ENCODE results near the gene RUNX2.

Gene RUNX2

DNA sequence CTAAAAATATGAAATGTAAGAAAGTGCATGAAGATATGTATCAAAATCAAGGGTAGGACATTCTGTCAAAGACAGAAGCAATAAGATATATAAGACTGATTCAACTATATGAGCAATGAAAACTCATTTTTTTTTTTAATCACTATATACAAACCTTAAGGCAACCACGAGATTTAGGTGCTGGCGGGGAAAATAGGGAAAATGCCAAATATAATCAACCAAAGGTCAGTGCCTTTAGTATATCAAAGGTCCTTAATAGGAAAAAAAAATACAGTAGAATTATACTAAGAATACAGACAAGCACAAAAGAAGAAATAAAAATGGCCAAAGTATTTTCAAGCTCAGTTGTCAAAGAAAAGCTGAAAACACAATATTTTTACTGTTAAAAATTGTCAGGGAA, 25.5 kb downstream of the RUNX2 start:
- DNase-seq: no peak

DNA sequence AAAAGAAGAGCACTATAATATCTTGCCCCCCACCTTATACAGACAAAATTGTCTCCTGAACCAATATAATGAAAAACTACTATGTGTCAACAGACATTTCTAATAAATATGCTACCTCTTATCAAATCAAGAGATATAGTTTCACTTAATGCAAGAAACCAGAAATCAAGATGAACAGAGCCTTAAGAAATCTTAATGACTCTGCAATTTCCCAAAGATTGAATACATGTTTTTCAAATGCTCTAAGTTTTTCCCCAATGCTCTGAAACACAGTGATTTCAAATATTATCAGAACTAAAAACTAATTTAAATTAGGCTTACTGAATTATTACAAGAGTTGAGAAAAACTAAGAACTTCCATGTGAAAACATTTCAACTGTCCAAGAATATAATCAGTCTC, 36.3 kb downstream of the RUNX2 start:
- no peak for DNase-seq

DNA sequence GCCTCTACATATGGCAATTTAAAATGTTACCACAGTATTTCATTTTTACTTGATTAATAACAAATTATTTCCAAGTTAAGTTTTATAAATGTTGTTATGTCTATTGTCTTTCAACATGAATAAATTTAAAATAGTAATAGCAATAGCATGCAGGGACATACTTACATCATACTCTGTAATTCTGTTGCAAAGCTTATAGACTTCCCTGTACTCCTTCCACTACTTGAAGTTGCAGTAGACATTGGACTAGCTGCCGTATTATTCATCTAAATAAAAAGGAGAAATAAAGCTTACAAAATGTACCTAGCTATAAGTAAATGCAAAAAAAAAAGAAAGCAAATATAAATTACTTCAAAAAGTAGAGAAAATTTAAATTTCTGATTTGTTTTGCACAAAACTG, 36.9 kb downstream of the RUNX2 start:
- no peak for DNase-seq

DNA sequence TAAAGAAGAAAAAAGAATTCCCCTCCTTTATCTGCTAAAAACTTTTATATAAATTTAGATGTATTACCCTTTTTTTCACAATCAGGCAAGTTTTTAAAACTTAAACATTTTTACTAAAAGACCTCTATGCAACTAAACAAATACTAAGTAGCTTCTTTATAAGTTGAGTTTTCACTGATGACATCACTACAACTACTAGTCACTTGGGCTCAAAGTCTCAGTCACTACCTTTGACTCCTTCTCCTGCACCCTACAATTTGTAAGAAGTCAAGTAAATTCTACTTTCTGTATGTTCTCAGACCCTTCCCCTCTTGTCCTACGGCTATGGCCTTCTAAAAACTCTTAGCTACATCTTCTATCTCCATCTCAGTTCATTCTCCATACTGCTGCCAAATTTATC, 38.4 kb downstream of the RUNX2 start:
- no peak for DNase-seq

DNA sequence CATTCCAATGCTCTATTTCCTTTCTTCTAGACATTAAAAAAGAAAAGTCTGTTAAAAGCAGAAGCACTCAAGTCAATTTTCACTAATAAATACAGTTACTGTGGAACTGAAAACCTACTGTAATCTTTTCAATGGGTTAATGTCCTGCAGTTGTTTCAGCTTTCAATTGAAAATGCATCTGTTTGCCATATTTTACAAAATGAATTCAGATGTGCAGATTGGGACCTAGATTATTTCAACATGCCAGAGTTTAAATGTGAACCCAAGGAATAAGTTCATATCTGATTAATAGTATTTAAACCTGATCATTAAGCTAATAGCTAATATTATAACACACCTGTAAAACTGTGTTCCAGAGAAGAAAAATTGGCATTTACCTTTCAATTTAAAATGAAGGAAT, 39.9 kb downstream of the RUNX2 start:
- no peak for DNase-seq

DNA sequence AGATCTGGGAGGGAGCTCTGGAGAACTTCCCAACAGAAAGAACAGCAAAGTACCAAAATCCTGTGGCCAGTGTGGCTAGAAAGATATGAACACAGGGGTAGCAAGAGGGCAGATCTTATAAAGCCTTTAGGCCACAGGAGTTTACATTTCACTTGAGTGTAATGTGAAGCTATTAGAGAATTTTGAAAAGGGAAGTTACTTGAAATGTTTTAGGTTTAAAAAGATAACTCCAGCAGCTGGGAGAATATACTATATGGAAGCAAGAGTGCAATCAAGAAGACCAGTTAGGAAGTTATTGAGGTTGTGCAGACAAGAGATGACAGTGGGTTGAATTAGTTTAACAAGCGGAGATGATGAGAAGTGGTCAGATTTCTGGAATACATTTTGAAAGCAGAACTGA, 41.7 kb downstream of the RUNX2 start:
- no peak for DNase-seq

DNA sequence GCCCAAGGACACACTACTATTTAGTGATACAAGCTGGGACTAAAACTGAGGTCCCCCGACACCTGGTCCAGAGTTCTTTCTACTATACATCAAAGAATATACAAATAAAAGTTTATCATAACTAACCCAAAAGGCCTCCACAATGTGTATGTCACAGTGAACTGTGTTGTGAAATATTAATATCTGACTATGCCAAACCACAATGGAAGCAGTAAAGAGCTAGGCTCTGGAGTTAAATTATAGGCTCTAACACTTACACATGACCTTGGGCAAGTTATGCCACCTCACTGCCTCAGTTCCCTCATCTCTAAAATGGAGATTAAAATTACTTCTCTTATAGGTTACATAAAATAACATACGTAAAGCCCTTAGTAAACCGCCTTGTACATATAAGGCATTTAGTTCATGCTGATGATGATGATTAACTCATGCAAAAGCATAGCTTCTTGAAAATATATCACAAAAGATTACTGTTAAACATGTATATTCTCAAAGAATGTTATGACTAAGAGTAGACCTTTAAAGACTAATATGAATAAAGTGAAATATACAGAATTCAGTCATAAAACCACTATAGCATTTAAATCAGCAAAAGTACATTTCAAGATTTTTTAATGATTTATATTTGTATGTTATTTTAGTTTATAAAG, 43.9 kb downstream of the RUNX2 start:
- DNase-seq: no peak

DNA sequence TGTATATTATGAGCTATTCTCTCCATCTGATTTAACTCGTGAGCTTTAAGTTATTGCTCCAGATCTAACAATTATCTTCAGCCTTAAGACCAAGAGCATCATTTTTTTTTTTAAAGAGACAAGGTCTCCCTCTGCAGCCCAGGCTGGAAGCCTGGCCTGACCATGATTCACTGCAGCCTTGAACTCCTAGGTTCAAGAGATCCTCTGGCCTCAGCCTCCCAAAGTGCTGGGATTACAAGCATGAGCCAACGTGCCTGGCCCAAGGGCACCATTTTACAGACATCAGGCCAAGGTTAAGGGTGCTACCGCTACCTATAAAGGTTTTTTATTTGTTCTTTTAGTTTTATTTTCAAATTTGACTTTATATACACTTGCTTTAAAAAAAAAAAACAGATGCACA, 47.3 kb downstream of the RUNX2 start:
- DNase-seq: no peak

DNA sequence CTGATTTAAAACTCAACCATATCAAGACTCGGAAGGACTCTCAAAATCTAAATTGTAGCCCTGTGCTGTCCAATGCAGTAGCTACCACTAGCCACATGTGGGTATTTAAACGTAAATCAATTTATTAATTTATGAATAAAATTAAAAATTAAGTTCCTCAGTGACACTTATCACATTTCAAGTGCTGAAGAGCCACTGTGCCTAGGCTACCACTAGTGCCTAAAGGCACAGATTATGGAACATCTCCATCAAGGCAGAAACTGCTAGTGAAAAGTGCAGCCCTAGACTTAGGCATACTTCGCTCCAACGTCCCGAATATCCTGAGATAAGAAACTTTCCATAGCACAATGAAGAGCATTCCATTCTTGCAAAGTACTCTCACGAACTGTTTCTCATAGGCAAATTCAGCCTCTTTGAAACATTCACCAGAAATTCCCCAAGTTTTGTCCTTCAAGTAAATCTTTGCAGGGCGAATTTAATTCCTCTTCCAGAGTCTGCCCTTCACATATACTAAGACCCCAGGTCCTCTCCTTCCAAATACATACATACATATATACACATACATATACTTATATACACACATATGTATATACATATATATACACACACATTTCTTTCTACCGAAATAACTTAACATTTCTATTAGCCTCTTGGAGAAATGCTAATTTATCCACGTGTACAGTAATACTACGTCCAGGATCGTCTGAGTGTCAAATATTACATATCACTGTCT, 48.3 kb downstream of the RUNX2 start:
- DNase-seq: no peak

DNA sequence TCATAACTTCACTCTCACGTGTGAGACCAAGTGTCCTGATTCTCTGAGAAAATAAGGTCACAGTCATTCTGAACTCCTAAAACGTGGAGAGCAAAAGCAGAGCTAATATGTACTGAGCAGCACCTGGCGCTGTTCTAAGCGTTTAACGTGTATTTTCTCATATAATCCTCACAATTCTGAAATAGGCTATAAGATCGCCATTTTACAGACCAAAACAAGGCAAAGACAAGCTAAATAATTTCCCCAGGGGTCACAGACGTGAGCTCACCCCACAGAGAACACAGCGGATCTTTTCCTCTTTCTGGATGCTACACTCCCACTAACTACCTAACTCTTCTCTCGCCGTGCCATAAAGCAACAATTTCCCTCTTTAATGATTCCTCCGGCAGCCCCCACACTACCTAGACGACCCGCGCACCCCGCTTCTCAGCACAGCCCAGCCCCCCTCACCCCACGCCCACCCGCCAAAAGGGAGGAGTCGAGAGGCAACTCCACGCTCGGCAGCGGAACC, 49.0 kb downstream of the RUNX2 start:
- no peak for DNase-seq

DNA sequence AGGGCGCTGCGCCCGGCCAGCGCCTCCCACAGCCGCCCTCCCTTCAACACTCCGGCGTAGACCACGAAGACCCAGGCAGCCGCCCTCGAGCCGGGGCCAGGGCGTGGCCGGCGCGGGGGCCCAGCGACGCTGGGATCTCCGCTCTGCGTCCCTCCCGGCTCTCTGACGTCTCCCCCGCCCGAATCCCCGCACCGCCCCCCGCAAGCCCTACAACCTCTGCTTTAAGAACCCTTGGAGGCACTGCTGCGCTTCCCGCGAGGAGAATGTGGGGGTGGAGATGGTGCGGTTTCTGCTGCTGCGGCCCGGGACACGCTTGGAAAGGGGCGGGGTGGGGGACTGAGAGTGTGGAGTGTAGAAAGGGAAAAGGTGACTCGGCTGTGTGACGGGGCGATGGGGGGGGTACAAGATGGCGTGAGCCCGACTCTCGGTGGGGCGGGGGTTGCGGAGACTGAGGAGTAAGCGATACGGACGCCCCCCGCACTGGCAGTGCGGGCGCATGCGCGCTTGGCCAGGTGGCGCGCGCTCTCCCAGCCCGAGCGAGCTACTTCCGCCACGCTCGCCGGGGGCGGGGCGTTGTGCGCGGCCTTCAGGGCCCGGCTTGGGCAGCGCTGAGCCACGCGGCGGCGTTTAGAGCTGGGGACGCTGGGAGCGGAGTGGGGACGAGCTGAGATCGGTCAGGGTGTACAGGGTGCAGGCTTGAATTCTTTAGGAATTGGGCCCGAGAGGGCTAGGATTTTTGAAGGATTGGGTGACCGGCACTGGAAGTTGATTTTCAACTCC, 49.6 kb downstream of the RUNX2 start, which contains the start of gene SUPT3H:
Gene SUPT3H (minus strand): TSS at position 381 of the 780 bp plus-strand sequence.
- peak; percentile 96 for DNase-seq

DNA sequence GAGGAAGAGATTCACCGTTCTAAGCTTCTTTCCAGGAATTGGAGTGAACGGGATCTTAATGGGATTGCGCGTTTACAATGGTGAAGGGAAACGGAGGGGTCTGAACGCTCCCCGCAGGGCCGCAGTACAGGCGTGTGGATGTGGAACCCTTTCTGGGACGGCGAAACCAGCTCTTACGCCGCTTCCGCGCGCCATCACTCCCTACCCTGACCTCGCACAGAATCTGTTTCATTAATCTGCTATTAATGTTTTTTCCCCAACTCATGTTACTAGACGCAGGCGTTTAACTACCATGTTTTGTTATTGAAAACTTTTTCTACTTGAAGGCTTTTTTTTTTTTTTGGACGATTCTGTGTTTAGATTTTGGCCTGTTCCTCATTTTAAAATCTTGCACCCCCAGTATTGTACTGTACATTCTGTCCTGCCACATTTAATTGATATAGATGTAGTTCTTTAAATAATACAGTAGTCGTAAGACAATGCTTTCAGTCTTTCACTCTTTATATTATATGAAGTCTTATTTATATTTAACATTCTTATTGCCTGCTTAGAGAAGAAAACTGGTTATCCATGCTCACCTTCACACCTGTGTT, 50.3 kb downstream of the RUNX2 start:
- DNase-seq: no peak

DNA sequence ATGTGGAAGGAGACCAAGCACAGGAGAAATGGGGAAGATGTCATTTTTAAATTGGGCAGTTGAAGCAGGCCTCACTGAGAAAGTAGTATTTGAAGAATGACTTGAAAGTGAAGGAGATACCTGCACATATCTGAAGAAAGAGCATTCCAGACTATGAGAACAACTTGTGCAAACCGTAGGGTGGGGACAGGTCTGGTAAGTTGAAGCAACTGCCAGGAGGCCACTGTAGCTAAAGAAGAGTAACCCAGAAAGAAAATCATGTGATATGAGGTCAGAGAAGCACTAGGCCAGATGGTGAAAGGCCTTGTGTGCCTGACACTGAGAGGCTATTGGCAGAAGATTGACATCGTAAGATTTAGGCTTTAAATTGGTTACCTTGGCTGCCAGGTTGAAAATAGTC, 54.3 kb downstream of the RUNX2 start:
- no peak for DNase-seq

DNA sequence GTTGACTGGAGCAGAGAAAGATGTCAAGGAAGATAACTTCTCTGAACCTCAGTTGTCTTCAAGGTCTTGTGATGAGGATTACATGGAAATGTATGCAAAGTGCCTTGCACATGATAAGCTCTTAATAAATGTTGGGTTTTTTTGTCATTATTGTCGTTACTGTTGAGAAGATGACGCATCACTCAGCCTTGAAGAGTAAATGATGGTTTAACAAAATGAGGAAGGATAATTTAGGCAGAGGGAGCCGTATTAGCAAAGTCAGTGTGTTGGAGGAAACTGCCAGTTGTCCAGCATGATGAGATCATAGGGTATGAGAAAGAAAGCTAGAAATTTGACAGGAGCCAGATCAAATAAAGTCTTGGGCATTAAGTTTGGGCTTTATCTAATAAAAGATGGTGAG, 58.4 kb downstream of the RUNX2 start:
- no peak for DNase-seq

DNA sequence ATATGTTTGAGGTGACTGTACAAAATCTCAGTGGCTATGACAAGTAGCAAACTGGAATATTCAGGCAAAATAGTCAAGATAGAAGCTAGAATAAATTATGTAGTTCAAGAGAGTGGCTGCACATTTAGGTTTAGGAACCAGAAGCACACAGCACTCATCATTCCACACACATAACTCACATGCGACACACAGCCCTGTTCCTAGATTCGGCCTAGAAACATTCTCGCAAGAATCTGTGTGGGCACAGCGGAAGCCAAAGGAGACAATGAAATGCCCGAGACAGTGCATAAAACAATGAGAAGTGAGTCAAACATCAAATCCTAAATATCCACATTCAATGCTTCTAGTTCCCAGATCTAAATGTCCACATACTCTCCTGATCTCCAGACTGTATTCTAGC, 59.1 kb downstream of the RUNX2 start:
- DNase-seq: no peak

DNA sequence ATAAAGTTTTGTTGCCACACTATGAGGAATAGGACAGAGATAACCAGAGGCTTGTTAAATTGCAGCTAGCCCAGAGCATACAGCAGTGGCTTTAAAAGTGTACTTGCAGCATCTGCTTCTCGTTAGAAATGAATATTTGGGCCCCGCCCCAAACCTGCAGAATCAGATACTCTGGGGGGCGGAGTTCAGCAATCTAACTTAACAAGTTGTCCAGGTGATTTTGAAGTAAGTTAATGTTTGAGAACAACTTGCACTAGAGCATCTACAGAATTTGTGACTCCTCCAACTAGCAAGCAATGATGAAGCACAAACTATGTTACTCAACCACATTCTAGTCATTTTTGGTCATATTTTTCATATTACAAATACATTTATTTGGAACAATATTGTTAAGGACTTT, 60.2 kb downstream of the RUNX2 start:
- DNase-seq: no peak

DNA sequence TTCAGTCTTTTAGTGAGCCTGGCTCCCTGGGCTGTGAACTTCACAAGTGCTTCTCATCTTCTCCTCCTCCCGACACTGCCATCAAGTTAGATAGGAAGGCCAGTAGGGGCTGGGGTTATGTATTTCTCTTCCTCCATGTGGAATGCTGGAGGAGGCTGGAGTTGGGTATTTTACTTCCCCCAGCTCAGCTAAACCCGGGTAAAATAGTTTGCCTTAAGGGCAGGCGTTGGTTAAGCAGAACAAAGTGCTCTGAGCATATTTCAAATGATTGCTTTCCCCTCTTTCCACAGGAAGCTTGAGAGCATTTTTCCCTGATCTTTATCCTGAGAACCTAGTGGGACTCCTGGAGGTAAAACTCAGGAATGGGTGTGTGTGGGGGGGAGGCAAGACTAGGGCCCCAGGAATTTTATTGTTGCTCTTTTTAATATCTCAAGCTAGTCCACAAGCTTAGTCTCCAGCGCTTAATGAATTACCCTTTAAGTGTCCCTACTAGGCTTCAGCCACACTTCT, 66.5 kb downstream of the RUNX2 start:
- no peak for DNase-seq

DNA sequence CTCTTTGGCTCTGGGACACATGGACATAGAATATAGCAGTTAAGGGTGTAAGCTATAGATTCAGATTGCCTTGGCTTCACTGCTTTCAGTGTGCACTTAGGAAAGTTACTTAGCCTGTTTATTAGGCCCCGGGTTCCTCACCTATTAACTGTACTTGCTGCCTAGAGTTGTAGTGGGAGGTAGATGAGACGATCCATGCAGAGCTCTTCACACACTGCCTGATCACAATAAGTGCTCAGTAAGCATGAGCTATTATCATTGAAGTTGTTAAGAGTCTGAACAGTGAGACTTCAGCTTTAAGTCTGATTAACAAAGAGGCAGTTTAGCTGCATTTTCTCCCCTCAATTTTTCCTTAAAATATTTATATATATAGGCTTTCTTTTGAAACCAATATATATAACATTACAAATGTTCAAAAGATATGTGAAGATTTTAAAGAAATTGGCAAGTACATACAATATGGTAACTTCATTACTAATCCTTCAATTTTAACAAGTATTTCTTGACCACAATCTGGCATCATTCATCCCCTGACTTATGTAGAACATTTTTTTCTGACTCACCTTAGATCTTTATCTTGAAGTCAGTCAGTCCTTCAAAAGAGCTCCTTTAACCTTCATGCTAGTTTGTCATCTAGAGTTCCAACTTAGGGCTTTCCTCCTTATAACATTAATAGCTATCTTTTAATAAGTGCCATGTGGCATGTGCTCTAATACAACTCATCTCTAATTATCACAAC, 70.1 kb downstream of the RUNX2 start:
- no peak for DNase-seq

DNA sequence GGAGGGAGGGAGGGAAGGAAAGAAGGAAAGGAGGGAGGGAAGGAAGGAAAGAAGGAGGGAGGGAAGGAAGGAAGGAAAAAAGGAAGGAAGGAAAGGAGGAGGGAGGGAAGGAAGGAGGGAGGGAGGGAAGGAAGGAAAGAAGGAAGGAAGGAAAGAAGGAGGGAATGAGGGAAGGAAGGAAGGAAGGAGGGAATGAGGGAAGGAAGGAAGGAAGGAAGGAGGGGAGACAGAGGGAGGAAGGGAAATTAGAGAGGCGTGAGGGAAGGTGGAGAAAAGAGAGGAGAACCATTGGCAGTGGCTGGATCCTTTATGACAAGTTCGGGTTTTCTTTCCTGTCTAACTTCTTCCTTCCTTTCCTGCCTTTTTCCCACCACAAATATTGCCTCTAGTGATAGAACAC, 71.9 kb downstream of the RUNX2 start:
- no peak for DNase-seq

DNA sequence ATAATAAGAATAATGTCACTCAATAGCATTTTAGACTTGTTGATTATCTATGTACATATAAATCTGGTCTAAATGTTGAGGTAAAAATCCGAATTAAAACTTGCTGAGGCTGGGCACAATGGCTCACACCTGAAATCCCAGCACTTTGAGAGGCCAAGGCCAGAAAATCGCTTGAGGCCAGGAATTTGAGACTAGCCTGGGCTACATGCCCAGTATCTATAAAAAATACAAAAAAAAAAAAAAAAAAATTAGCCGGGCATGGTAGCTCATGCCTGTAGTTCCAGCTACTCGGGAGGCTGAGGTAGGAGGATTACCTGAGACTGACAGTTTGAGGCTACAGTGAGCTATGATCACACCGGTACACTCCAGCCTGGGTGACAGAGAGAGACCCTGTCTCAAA, 83.8 kb downstream of the RUNX2 start:
- no peak for DNase-seq

DNA sequence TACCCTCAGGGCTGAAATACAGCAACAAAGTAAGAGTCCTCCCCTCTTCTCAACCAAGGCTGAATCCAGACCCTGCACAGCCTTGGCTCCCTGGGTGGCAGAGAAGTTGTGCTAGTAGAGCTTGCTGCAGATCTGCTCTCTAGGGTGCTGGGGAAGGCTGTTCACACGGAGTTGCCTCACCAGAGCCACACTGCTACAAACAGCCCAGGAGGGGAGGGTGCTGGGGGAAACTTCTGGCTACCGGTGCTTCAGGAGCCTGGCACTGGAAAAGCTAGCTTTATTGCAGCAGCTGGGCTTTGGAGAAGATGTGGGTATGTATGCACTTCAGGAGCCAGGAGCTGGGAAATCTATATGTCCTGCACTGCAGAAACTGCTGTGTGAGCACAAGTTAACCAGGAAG, 87.2 kb downstream of the RUNX2 start:
- no peak for DNase-seq

DNA sequence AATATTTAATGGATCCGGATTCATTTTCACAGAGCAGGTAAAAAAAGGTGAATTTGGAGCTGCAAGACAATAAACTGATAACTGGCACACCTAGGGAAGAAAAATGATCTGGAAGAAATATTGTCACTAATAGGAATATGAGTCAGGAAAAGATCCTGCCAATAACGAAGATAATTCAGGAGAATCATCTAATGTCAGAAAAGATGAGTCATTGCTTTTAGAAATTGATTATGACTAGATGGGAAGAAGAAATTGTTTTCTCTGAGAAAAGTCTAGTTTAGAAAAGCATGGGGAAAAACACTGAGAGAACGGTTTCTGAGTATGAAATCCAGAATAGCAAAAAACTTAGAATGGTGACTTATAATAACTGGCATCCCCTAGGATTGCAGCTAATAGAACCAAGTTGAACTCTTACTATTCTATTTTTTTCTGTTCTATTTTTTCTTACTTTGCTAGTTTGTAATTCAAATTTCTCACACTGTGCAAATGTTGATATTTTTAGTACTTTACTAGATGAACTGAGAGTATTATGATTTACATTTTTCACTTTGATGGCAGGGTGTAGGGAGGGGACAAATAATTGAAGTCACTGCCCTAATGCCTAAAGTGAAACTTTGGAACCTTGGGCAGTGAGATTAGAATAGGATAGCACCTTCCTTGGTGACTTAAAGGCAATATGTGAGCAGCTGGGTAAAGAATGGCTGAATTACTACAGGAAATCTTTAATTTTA, 87.8 kb downstream of the RUNX2 start:
- DNase-seq: no peak

Data from stimulated activated CD4-positive, alpha-beta T cell treated with anti-CD3 and anti-CD28 coated beads, Interleukin-4, amount 100 ng/mL, for 24 hours (primary cell).